ENCODE measurements around the gene ZC3H7B. TPM values are rescaled to one million over a fixed set of nuclear protein-coding genes. Genes with fewer than 3 reads are reported as not detected.

Gene ZC3H7B, protein sequence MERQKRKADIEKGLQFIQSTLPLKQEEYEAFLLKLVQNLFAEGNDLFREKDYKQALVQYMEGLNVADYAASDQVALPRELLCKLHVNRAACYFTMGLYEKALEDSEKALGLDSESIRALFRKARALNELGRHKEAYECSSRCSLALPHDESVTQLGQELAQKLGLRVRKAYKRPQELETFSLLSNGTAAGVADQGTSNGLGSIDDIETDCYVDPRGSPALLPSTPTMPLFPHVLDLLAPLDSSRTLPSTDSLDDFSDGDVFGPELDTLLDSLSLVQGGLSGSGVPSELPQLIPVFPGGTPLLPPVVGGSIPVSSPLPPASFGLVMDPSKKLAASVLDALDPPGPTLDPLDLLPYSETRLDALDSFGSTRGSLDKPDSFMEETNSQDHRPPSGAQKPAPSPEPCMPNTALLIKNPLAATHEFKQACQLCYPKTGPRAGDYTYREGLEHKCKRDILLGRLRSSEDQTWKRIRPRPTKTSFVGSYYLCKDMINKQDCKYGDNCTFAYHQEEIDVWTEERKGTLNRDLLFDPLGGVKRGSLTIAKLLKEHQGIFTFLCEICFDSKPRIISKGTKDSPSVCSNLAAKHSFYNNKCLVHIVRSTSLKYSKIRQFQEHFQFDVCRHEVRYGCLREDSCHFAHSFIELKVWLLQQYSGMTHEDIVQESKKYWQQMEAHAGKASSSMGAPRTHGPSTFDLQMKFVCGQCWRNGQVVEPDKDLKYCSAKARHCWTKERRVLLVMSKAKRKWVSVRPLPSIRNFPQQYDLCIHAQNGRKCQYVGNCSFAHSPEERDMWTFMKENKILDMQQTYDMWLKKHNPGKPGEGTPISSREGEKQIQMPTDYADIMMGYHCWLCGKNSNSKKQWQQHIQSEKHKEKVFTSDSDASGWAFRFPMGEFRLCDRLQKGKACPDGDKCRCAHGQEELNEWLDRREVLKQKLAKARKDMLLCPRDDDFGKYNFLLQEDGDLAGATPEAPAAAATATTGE
- polyA plus RNA-seq (2012; ENCODE audit: insufficient read length, low read depth) = 41.3 TPM

DNA sequence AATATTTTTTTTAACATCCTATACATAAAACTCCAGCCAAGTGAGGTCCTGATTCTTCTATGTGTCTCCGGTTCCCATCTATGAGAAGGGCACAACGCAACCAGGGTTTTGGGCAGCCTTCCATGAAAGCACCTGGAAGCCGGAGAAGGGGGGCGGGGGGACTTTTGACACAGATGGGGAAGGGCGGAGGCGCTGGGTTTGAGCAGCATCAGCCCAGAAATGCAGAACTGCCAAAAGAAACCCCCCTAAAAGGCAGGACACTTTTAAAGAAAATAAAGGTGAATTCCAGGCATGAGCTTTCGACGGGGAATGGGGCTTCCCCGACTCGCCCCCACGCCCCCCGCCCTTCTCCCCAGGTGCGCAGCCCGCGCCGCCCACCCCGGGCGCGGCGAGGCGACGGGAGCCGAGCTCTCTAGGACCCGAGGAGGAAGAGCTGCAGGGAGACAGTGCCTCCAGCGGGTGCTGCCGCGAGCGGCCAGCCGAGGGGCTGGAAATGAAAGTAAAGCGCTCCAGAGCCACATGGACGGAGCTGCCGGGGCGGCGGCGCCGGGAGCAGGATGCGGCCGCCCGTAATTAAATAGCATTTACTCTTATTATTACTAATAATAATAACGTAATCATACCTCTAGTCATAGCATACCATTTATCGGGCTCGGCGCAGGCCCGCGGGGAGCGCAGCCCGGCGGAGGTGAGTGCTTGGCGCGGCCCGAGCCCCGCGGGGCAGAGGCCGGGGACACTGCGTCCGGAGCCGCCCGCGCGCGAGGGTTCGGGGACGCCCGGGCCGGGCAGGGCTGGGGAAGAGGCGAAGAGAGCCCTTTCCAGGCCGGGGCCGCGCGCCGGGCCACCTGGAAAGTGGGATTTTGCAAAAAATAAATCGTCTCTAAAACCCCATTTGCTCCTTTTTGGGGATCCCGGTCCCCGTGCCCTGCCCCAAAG is at the start of gene ZC3H7B:
Gene ZC3H7B (plus strand): TSS at position 441 of the 936 bp plus-strand sequence. CDS start 19,136 bp downstream, outside the sequence.
- peak; percentile 68; the same call in 1 of the 2 replicates for TF ChIP-seq TAF1 (IDR thresholded peaks at IDR 0.05; ENCODE audit: borderline replicate concordance, insufficient read depth, low read length)
- TF ChIP-seq SIN3A (IDR thresholded peaks at IDR 0.05; ENCODE audit: borderline replicate concordance, insufficient read depth, low read length) = peak; percentile 35; the same call in 1 of the 2 replicates
- TF ChIP-seq, protein P1, sequence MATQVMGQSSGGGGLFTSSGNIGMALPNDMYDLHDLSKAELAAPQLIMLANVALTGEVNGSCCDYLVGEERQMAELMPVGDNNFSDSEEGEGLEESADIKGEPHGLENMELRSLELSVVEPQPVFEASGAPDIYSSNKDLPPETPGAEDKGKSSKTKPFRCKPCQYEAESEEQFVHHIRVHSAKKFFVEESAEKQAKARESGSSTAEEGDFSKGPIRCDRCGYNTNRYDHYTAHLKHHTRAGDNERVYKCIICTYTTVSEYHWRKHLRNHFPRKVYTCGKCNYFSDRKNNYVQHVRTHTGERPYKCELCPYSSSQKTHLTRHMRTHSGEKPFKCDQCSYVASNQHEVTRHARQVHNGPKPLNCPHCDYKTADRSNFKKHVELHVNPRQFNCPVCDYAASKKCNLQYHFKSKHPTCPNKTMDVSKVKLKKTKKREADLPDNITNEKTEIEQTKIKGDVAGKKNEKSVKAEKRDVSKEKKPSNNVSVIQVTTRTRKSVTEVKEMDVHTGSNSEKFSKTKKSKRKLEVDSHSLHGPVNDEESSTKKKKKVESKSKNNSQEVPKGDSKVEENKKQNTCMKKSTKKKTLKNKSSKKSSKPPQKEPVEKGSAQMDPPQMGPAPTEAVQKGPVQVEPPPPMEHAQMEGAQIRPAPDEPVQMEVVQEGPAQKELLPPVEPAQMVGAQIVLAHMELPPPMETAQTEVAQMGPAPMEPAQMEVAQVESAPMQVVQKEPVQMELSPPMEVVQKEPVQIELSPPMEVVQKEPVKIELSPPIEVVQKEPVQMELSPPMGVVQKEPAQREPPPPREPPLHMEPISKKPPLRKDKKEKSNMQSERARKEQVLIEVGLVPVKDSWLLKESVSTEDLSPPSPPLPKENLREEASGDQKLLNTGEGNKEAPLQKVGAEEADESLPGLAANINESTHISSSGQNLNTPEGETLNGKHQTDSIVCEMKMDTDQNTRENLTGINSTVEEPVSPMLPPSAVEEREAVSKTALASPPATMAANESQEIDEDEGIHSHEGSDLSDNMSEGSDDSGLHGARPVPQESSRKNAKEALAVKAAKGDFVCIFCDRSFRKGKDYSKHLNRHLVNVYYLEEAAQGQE (IDR thresholded peaks at IDR 0.05; ENCODE audit: insufficient read depth in 1 of 2, low read depth in 2 of 2, low read length in 2 of 2) = 0 out of 4 replicates have a peak, but pooled peaks have one; percentile 20 to 29
- peak; percentile 62; the same call in 1 of the 2 replicates for TF ChIP-seq POLR2AphosphoS5 (IDR thresholded peaks at IDR 0.05; ENCODE audit: low read depth, low read length)
- peak; percentile 69 for TF ChIP-seq FOXP2 (optimal IDR thresholded peaks at IDR 0.05; ENCODE audit: borderline replicate concordance, extremely low read depth, extremely low read length, insufficient read depth)

DNA sequence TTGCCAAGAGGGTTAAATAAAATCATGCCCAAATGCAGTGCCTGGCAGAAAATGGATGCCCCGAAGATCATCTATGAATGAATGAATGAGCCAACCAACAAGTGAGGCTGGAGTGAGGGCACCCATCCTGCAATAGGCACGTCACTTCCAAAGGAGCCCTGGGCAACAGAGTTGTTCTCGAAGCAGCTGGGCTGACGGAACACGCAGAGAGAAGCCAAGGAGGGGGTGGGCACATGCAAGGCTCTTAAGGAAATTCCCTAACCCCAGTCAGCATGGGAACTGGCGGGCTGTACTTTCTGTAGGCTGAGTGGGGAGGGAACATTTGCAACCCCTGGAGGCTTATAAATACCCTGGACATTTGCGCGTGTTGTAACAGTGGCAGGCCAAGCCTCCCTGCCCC is 49.0 kb upstream of the ZC3H7B start:
- TF ChIP-seq TAF1 (IDR thresholded peaks at IDR 0.05; ENCODE audit: borderline replicate concordance, insufficient read depth, low read length) (no peak), POLR2AphosphoS5 (IDR thresholded peaks at IDR 0.05; ENCODE audit: low read depth, low read length) (no peak), SIN3A (IDR thresholded peaks at IDR 0.05; ENCODE audit: borderline replicate concordance, insufficient read depth, low read length) (no peak), FOXP2 (optimal IDR thresholded peaks at IDR 0.05; ENCODE audit: borderline replicate concordance, extremely low read depth, extremely low read length, insufficient read depth) (no peak)
- TF ChIP-seq, protein P1 (IDR thresholded peaks at IDR 0.05; ENCODE audit: insufficient read depth in 1 of 2, low read depth in 2 of 2, low read length in 2 of 2) = no peak

DNA sequence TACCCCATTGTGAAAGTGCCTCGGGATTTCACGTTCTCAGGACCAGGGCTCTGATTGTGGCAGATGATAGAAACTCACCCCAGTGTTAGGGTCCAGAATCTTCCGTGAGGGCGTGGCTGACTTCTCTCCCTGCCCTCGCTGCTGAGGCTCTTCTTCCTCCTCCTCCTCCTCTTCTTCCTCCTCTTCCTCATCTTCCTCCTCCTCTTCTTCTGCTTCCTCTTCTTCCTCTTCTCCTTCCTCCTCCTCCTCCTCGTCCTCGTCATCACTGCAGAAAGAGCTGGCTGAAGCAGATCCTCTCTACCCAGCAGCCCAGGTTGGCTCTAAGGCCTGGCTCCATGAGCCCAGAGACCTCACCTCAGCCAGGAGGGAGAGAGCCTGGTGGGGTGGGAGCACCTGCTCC is 47.1 kb upstream of the ZC3H7B start:
- TF ChIP-seq POLR2AphosphoS5 (IDR thresholded peaks at IDR 0.05; ENCODE audit: low read depth, low read length) = no peak
- TF ChIP-seq FOXP2 (optimal IDR thresholded peaks at IDR 0.05; ENCODE audit: borderline replicate concordance, extremely low read depth, extremely low read length, insufficient read depth) = no peak
- TF ChIP-seq, protein P1 (IDR thresholded peaks at IDR 0.05; ENCODE audit: insufficient read depth in 1 of 2, low read depth in 2 of 2, low read length in 2 of 2) = no peak
- TF ChIP-seq SIN3A (IDR thresholded peaks at IDR 0.05; ENCODE audit: borderline replicate concordance, insufficient read depth, low read length) = no peak
- TF ChIP-seq TAF1 (IDR thresholded peaks at IDR 0.05; ENCODE audit: borderline replicate concordance, insufficient read depth, low read length) = no peak

Data from PFSK-1 (cell line).